Skin of body (tissue), 2 donors: Measurements from ENCODE around the gene KCNIP4. TPM values are rescaled to one million over a fixed set of nuclear protein-coding genes. Genes with fewer than 3 reads are reported as not detected.

ENCODE experiments used
- DNase-seq: peaks from one replicate; lab custom pipeline; 2025; lab: John Stamatoyannopoulos, UW
- total RNA-seq: library from RNA; depleted of rRNA; stranded (reverse); fragments of >200 nt; gene quantifications from one replicate; pipeline ENCODE4 v1.2.3, GENCODE V29; 2014

Gene KCNIP4
- total RNA-seq, 1 donor from 2014 or later = 2.8 TPM

- DNase-seq = no peak
Measured at GRCh38 chr4:21692241-21692640, 256.3 kb downstream of the KCNIP4 start.

- no peak for DNase-seq
Measured at GRCh38 chr4:21688596-21689265, 259.8 kb downstream of the KCNIP4 start.

GRCh38 chr4:21685911-21686310 is 262.7 kb downstream of the KCNIP4 start:
- DNase-seq = no peak

- no peak for DNase-seq
Measured at GRCh38 chr4:21680326-21680898, 268.2 kb downstream of the KCNIP4 start.

GRCh38 chr4:21678711-21679110 is 269.9 kb downstream of the KCNIP4 start:
- no peak for DNase-seq

GRCh38 chr4:21677173-21677572 is 271.4 kb downstream of the KCNIP4 start:
- no peak for DNase-seq

GRCh38 chr4:21664355-21664754 is 284.2 kb downstream of the KCNIP4 start:
- DNase-seq = no peak

GRCh38 chr4:21656832-21657231 is 291.7 kb downstream of the KCNIP4 start:
- DNase-seq = no peak

GRCh38 chr4:21655031-21655430 is 293.5 kb downstream of the KCNIP4 start:
- DNase-seq = no peak

GRCh38 chr4:21652508-21653231 is 295.9 kb downstream of the KCNIP4 start:
- DNase-seq = no peak

- no peak for DNase-seq
Measured at GRCh38 chr4:21649391-21650090, 299.0 kb downstream of the KCNIP4 start.

GRCh38 chr4:21645776-21646175 is 302.8 kb downstream of the KCNIP4 start:
- DNase-seq = no peak

GRCh38 chr4:21641696-21642095 is 306.9 kb downstream of the KCNIP4 start:
- no peak for DNase-seq

- DNase-seq = no peak
Measured at GRCh38 chr4:21638171-21638725, 310.3 kb downstream of the KCNIP4 start.

- no peak for DNase-seq
Measured at GRCh38 chr4:21628916-21629610, 319.5 kb downstream of the KCNIP4 start.

- DNase-seq = no peak
Measured at GRCh38 chr4:21628116-21628670, 320.4 kb downstream of the KCNIP4 start.

GRCh38 chr4:21625447-21625846 is 323.1 kb downstream of the KCNIP4 start:
- DNase-seq = no peak

- no peak for DNase-seq
Measured at GRCh38 chr4:21605006-21605405, 343.6 kb downstream of the KCNIP4 start.

- DNase-seq = no peak
Measured at GRCh38 chr4:21596521-21596920, 352.1 kb downstream of the KCNIP4 start.

- DNase-seq = no peak
Measured at GRCh38 chr4:21593671-21594001, 354.9 kb downstream of the KCNIP4 start.
